Measurements from ENCODE around the gene IGFBP3.
A peak's percentile ranks its signal among the peaks of the same experiment; 100 is the strongest.
"Not testable (repeated sequence)": the region's sequence is repeated elsewhere in the genome, so short reads cannot be mapped to it uniquely, and the experiment has no call there.

Gene IGFBP3, protein sequence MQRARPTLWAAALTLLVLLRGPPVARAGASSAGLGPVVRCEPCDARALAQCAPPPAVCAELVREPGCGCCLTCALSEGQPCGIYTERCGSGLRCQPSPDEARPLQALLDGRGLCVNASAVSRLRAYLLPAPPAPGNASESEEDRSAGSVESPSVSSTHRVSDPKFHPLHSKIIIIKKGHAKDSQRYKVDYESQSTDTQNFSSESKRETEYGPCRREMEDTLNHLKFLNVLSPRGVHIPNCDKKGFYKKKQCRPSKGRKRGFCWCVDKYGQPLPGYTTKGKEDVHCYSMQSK

GRCh38 chr7:45920502-45921380 is at the start of gene IGFBP3:
IGFBP3 (minus strand) TSS chr7:45921272; CDS start chr7:45921140, 132 bp downstream.
- peak; percentile 69 for DNase-seq
- in situ Hi-C loops (cut with HindIII; ENCODE audit: low pct_ligation_motif_present, low pct_unique_long_range_greater_than_20kb, low sequenced_read_pairs), result loop anchor here (10.0 kb wide), 1 partner anchor 434 kb away; no protein-coding TSS in a partner anchor

DNA sequence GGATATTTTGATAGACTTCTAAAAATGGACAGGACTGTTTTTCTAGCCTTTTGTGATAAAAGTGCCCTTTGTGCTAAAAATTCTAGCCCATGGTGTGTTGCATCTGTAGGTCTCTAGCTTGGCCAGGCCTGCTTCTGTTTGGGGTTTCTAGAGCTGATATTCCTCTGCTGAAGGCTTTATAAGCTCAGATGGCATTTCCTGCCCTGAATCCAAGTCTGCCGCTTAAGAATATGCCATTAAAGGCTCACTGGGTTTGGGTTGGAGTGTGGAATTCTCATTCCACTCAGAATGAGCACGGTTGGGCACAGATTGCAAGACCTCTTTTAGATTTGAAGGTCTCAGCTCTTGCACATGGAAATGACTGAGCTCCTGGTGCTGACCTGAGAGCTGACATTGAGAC is 49.4 kb upstream of the IGFBP3 start:
- in situ Hi-C loops (cut with HindIII; ENCODE audit: low pct_ligation_motif_present, low pct_unique_long_range_greater_than_20kb, low sequenced_read_pairs), result no loop called here
- no peak for DNase-seq

DNA sequence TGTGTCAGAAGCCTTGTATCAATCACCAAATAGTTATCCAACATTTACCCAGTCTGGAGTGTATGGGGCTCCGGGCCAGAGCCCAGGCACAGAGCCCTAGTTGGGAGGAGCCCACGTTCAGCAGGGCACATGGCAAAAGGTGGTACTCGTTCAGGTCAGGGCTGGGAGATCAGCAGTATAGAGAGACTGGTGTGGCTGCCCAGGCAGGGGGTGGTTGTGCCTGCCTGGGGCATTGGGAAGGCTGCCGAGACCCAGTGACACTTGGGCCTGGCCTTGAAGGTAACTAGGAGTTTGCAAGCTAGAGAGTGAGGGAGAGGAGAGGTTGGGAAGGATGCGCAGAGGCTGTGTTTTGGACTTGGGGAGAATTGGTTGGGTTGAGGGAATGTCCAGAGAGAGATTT is 48.9 kb upstream of the IGFBP3 start:
- in situ Hi-C loops (cut with HindIII; ENCODE audit: low pct_ligation_motif_present, low pct_unique_long_range_greater_than_20kb, low sequenced_read_pairs), result no loop called here
- DNase-seq, result no peak

DNA sequence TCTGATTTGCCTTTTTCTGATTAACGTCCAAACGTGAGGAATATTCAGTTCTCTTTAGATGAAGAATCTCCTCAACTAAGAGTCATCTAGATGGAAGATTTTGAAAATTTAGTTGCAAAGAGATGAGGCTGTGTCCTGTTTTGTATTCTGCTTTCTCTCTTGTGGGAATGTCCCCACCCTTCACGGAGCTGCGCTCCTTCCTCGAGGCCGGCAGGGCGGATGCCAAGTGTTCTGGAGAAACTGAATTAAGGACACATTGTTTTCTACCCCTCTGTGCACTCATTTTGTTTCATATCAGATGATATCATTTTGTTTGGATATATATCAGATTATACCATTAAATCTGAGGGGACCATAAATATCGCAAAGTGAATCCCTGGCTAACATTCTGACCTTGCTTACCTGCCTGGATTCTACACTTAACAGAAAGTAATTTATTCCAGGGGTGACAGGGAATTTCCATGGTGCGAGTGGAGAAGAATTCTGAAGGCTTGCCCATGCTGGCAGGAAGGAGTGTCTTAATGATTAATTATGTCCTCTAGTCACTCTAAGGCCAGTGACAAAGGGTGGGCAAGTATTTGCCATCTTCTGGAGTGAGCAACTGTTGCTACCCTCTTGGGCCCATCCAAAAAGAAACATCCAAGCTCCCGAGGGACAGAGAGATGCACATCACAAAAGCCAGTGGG is 47.9 kb upstream of the IGFBP3 start:
- in situ Hi-C loops (cut with HindIII; ENCODE audit: low pct_ligation_motif_present, low pct_unique_long_range_greater_than_20kb, low sequenced_read_pairs), result no loop called here
- no peak for DNase-seq

DNA sequence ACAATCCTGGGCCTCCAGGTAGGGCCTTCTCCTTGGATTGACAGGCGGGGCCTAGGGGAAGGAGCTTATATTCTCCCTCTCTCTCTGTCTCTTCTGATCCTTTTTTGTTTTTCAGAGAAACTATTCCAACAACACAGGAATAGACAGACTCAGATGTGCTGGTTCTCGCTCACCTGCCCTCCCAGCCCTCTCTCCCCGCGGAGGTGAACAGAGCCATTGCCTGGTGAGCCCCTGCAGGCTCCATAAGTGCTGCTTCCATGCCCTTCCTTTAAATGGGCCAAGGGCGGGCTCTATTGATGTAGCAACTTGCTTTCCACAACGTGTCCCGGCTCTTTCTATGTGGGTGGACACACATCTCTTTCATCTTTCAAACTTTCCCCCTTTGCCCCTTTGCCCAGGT is 47.2 kb upstream of the IGFBP3 start:
- DNase-seq, result no peak

GRCh38 chr7:45967591-45968157 is 46.6 kb upstream of the IGFBP3 start:
- in situ Hi-C loops (cut with HindIII; ENCODE audit: low pct_ligation_motif_present, low pct_unique_long_range_greater_than_20kb, low sequenced_read_pairs), result no loop called here
- DNase-seq, result no peak

More for the DNA sequence above, 47.2 kb upstream of the IGFBP3 start:
- in situ Hi-C loops (cut with HindIII; ENCODE audit: low pct_ligation_motif_present, low pct_unique_long_range_greater_than_20kb, low sequenced_read_pairs), result no loop called here

DNA sequence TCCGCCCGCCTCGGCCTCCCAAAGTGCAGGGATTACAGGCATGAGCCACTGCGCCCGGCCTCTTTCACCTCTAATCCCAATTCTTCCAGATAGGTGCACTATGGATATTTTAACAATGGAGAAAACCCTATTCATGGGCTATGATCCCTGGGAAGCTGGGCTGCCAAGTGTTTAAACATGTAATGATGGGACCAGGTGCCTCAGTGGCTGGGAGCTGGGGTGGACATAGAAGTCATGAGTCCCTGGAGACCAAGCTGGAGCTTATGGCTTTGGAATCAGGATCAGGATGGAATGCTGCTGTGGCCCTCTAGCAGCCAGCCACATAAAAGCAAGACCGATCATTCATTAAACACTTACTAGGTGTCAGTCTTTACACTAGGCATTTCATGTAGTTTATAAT is 41.8 kb upstream of the IGFBP3 start:
- DNase-seq, result no peak
- in situ Hi-C loops (cut with HindIII; ENCODE audit: low pct_ligation_motif_present, low pct_unique_long_range_greater_than_20kb, low sequenced_read_pairs), result no loop called here

- no peak for DNase-seq
- in situ Hi-C loops (cut with HindIII; ENCODE audit: low pct_ligation_motif_present, low pct_unique_long_range_greater_than_20kb, low sequenced_read_pairs), result no loop called here
Measured at GRCh38 chr7:45957721-45958120, 36.6 kb upstream of the IGFBP3 start.

- in situ Hi-C loops (cut with HindIII; ENCODE audit: low pct_ligation_motif_present, low pct_unique_long_range_greater_than_20kb, low sequenced_read_pairs), result no loop called here
- DNase-seq, result no peak
Measured at GRCh38 chr7:45955286-45955685, 34.2 kb upstream of the IGFBP3 start.

- in situ Hi-C loops (cut with HindIII; ENCODE audit: low pct_ligation_motif_present, low pct_unique_long_range_greater_than_20kb, low sequenced_read_pairs); DNase-seq: not testable (repeated sequence)
Measured at GRCh38 chr7:45953055-45953454, 32.0 kb upstream of the IGFBP3 start.

DNA sequence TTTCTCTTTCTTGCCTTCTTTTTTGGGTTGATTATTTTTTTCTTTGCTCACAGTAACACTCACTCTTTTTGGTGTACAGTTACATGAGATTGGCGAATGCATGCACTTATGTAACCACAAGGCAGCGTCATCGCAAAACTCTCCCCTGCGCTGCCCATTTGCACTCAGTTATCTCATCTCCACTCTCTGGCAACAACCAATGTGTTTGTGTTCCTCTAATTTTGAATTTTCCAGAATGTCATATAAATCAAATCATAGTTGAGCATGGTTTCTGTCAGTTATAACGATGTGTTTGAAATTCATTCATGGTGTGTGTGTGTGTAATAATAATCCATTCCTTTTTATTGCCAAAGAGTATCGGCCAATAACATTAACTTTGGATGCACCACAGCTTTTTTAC is 23.0 kb upstream of the IGFBP3 start:
- in situ Hi-C loops (cut with HindIII; ENCODE audit: low pct_ligation_motif_present, low pct_unique_long_range_greater_than_20kb, low sequenced_read_pairs), result no loop called here
- DNase-seq, result no peak

GRCh38 chr7:45940939-45941338 is 19.9 kb upstream of the IGFBP3 start:
- DNase-seq, result no peak
- in situ Hi-C loops (cut with HindIII; ENCODE audit: low pct_ligation_motif_present, low pct_unique_long_range_greater_than_20kb, low sequenced_read_pairs), result no loop called here

DNA sequence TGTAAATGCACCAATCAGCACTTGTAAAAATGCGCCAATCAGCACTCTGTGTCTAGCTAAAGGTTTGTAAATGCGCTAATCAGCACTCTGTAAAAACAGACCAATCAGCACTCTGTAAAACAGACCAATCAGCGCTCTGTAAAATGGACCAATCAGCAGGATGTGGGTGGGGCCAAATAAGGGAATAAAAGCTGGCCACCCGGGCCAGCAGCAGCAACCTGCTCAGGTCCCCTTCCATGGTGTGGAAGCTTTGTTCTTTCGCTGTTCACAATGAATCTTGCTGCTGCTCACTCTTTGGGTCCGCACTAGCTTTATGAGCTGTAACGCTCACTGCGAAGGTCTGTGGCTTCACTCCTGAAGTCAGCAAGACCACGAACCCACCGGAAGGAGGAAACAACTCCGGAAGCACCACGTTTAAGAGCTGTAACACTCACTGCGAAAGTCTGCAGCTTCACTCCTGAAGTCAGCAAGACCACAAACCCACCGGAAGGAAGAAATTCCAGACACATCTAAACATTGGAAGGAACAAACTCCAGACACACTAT is 19.2 kb upstream of the IGFBP3 start:
- DNase-seq; in situ Hi-C loops (cut with HindIII; ENCODE audit: low pct_ligation_motif_present, low pct_unique_long_range_greater_than_20kb, low sequenced_read_pairs): not testable (repeated sequence)

- in situ Hi-C loops (cut with HindIII; ENCODE audit: low pct_ligation_motif_present, low pct_unique_long_range_greater_than_20kb, low sequenced_read_pairs), result no loop called here
- no peak for DNase-seq
Measured at GRCh38 chr7:45939574-45939973, 18.5 kb upstream of the IGFBP3 start.

- in situ Hi-C loops (cut with HindIII; ENCODE audit: low pct_ligation_motif_present, low pct_unique_long_range_greater_than_20kb, low sequenced_read_pairs), result no loop called here
- no peak for DNase-seq
Measured at GRCh38 chr7:45938626-45939302, 17.7 kb upstream of the IGFBP3 start.

DNA sequence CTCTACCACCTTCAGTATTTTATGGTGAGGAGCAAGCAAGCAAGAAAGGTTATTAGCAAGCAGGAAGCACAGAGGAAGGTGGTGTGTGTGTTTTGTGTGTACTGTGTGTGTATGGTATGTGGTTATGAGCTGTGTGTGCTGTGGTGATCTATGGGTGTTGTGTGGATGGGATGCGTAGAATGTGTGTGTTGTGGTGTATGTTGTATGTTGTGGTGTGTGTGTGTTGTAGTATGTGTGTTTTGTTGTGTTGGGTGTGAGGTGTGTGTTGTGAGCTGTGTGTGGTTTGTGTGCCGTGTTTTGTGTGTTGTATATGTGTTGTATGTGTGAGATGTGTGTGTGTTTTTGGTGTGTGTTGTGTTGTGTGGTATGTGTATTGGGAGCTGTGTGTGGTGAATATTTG is 16.8 kb upstream of the IGFBP3 start:
- in situ Hi-C loops (cut with HindIII; ENCODE audit: low pct_ligation_motif_present, low pct_unique_long_range_greater_than_20kb, low sequenced_read_pairs), result no loop called here
- no peak for DNase-seq

DNA sequence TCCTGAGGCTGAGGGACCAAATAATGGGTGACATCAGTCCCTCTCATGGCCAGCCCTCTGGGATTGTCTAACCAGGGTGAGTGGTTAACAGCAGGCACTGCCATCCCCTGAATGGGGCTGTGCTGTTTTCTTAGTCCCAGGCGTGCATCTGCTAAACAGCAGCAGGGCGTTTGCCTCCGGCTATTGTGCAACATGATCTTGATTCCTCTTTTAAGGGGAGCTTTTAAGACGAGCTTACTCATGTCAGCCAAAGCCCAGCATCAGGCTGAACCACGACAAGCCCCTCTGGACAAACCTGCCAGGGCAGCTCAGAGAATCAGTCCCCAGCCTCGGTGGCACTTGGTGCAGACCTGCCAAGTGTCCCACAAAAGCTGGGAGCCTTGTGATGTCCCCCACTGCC is 16.2 kb upstream of the IGFBP3 start:
- DNase-seq, result no peak
- in situ Hi-C loops (cut with HindIII; ENCODE audit: low pct_ligation_motif_present, low pct_unique_long_range_greater_than_20kb, low sequenced_read_pairs), result no loop called here

DNA sequence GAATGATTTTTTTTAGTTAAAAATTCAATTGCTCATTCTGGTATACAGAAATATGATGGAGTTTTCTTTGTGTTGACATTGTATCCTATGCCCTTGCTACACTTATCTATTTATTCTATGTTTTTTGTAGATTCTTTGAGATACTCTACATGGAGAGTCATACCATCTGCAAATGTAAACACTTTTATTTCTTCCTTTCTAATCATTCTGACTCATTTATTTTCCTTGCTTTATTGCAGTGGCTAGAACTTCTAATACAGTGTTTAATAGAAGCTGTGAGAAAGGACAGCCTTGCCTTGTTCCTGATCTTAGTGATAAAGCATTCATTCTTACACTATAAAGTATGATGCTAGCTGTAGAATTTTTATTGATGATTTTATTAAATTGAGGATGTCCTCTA is 9.9 kb upstream of the IGFBP3 start:
- in situ Hi-C loops (cut with HindIII; ENCODE audit: low pct_ligation_motif_present, low pct_unique_long_range_greater_than_20kb, low sequenced_read_pairs), result no loop called here
- no peak for DNase-seq
